BE2C (cell line): ENCODE data around the gene INCA1.

Experiments used
- DNase-seq: peaks from one replicate; pipeline ENCODE4 v3.0.0-alpha.2; 2020
- H3K27me3 ChIP-seq: fragments of 250-450 bp; sonication (Bioruptor Pico); 2 replicates; pipeline ENCODE4 v1.5.1; 2020; ENCODE audit warnings: mild to moderate bottlenecking
- H3K36me3 ChIP-seq: fragments of 250-450 bp; sonication (Bioruptor Pico); 2 replicates; pipeline ENCODE4 v1.5.1; 2020; ENCODE audit warnings: mild to moderate bottlenecking
- H3K4me1 ChIP-seq: fragments of 250-450 bp; sonication (Bioruptor Pico); 2 replicates; pipeline ENCODE4 v1.5.1; 2020
- H3K4me3 ChIP-seq: 2 replicates; pipeline ENCODE4 v1.5.1; 2011; ENCODE audit warnings: low read depth, low read length
- H3K9me3 ChIP-seq: fragments of 250-450 bp; sonication (Bioruptor Pico); 2 replicates; pipeline ENCODE4 v1.5.1; 2020
- CTCF ChIP-seq: IDR thresholded peaks from 2 replicates; pipeline ENCODE4 v1.5.1; 2012; ENCODE audit warnings: mild to moderate bottlenecking, low read depth, low read length

The INCA1 gene

GRCh38 chr17:4940555-4941318 is 56.6 kb downstream of the INCA1 start:
- Histone ChIP-seq H3K36me3 (peaks cover 14% of the 10 kb centered on the region), H3K9me3 (no peaks in the 10 kb centered on the region), H3K27me3 (no peaks in the 10 kb centered on the region), H3K4me3 (peak overlapping the region; percentile 86), H3K4me1 (no peaks in the 10 kb centered on the region; the same call in 1 of the 2 replicates)
- no peak for TF ChIP-seq CTCF
- DNase-seq = peak; percentile 73

- Histone ChIP-seq H3K9me3 (no peaks in the 10 kb centered on the region), H3K4me3 (peak within 1 kb of the TSS; percentile 86), H3K4me1 (no peaks in the 10 kb centered on the region), H3K36me3 (peaks cover 8% of the 10 kb centered on the region), H3K27me3 (no peaks in the 10 kb centered on the region)
- TF ChIP-seq CTCF = no peak
- DNase-seq = peak; percentile 90
Observed at GRCh38 chr17:4939796-4940554, 57.3 kb downstream of the INCA1 start, which contains the start of the genes RNF167 and SLC25A11. RNF167 (plus strand) TSS chr17:4940268; CDS start chr17:4940910, 642 bp downstream. SLC25A11 (minus strand) TSS chr17:4940046; CDS start chr17:4939910, 136 bp downstream.

DNA sequence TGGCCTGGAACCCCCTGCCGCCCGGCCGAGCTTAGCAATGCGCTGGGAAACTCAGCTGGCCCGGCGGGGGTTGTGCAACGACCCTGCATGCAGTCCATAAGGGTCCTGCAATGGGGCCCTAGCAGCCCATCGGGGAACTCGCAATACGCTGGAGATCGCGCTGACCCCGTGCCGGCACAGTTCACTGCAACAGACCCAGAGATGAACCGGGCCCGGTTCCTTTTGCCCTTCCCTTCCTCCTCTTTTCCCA is 57.9 kb downstream of the INCA1 start:
- Histone ChIP-seq H3K4me1 (no peaks in the 10 kb centered on the region), H3K9me3 (no peaks in the 10 kb centered on the region), H3K36me3 (peaks cover 3% of the 10 kb centered on the region), H3K4me3 (peak overlapping the region; percentile 86), H3K27me3 (no peaks in the 10 kb centered on the region)
- no peak for TF ChIP-seq CTCF
- DNase-seq = no peak

- Histone ChIP-seq H3K4me3 (peak overlapping the region; percentile 86), H3K4me1 (no peaks in the 10 kb centered on the region), H3K36me3 (no peaks in the 10 kb centered on the region; the same call in none of the 2 replicates), H3K27me3 (no peaks in the 10 kb centered on the region), H3K9me3 (no peaks in the 10 kb centered on the region)
- DNase-seq = no peak
- TF ChIP-seq CTCF = no peak
Observed at GRCh38 chr17:4938688-4939545, 58.4 kb downstream of the INCA1 start.
